ENCODE measurements around the gene TRIML2.
"Not testable (repeated sequence)": the region's sequence is repeated elsewhere in the genome, so short reads cannot be mapped to it uniquely, and the experiment has no call there.

TRIML2 gene

GRCh38 chr4:188078116-188078515 lies 31.3 kb downstream of the TRIML2 start:
- H3K4me1 Mint-ChIP-seq, result no peaks in the 10 kb centered on the region
- no peaks in the 10 kb centered on the region for H3K27me3 Mint-ChIP-seq
- H3K36me3 Mint-ChIP-seq (ENCODE audit: insufficient read depth), result no peaks in the 10 kb centered on the region
- H3K27ac Mint-ChIP-seq (ENCODE audit: low read depth), result no peak overlapping the region
- peaks cover 17% of the 10 kb centered on the region for H3K9me3 Mint-ChIP-seq
- no peak for DNase-seq (ENCODE audit: low spot score in 2 of 2)
- H3K4me3 Mint-ChIP-seq, result no peak overlapping the region
- ATAC-seq (replicated peaks; ENCODE audit: extremely low read depth, poor library complexity, severe bottlenecking), result no peak

GRCh38 chr4:188076169-188076568 lies 33.2 kb downstream of the TRIML2 start:
- no peak for ATAC-seq (replicated peaks; ENCODE audit: extremely low read depth, poor library complexity, severe bottlenecking)
- Mint-ChIP-seq H3K9me3 (peaks cover 6% of the 10 kb centered on the region), H3K36me3 (ENCODE audit: insufficient read depth) (no peaks in the 10 kb centered on the region), H3K27me3 (no peaks in the 10 kb centered on the region), H3K27ac (ENCODE audit: low read depth) (no peak overlapping the region), H3K4me3 (no peak overlapping the region), H3K4me1 (no peaks in the 10 kb centered on the region)
- DNase-seq (ENCODE audit: low spot score in 2 of 2), result no peak

- no peak overlapping the region for H3K4me3 Mint-ChIP-seq
- no peak for ATAC-seq (replicated peaks; ENCODE audit: extremely low read depth, poor library complexity, severe bottlenecking)
- peaks cover 15% of the 10 kb centered on the region for H3K9me3 Mint-ChIP-seq
- no peaks in the 10 kb centered on the region for H3K36me3 Mint-ChIP-seq (ENCODE audit: insufficient read depth)
- no peak overlapping the region for H3K27ac Mint-ChIP-seq (ENCODE audit: low read depth)
- DNase-seq (ENCODE audit: low spot score in 2 of 2), result no peak
- no peaks in the 10 kb centered on the region for H3K4me1 Mint-ChIP-seq
- no peaks in the 10 kb centered on the region for H3K27me3 Mint-ChIP-seq
Measured at GRCh38 chr4:188061083-188061482, 48.3 kb downstream of the TRIML2 start.

- Mint-ChIP-seq H3K9me3 (peaks cover 14% of the 10 kb centered on the region), H3K36me3 (ENCODE audit: insufficient read depth) (no peaks in the 10 kb centered on the region), H3K27ac (ENCODE audit: low read depth) (no peak overlapping the region), H3K27me3 (no peaks in the 10 kb centered on the region), H3K4me3 (no peak overlapping the region), H3K4me1 (no peaks in the 10 kb centered on the region)
- DNase-seq (ENCODE audit: low spot score in 2 of 2) (no peak), ATAC-seq (replicated peaks; ENCODE audit: extremely low read depth, poor library complexity, severe bottlenecking) (no peak)
Measured at GRCh38 chr4:188053302-188053701, 56.1 kb downstream of the TRIML2 start.

- Mint-ChIP-seq H3K36me3 (ENCODE audit: insufficient read depth) (no peaks in the 10 kb centered on the region), H3K4me1 (no peaks in the 10 kb centered on the region), H3K4me3 (no peak overlapping the region), H3K27ac (ENCODE audit: low read depth) (no peak overlapping the region), H3K9me3 (peaks cover 2% of the 10 kb centered on the region), H3K27me3 (no peaks in the 10 kb centered on the region)
- DNase-seq (ENCODE audit: low spot score in 2 of 2) (no peak), ATAC-seq (replicated peaks; ENCODE audit: extremely low read depth, poor library complexity, severe bottlenecking) (no peak)
Measured at GRCh38 chr4:188046657-188047056, 62.7 kb downstream of the TRIML2 start.

- not testable (repeated sequence) for H3K36me3 Mint-ChIP-seq (ENCODE audit: insufficient read depth); ATAC-seq (replicated peaks; ENCODE audit: extremely low read depth, poor library complexity, severe bottlenecking); H3K9me3 Mint-ChIP-seq; H3K27me3 Mint-ChIP-seq; DNase-seq (ENCODE audit: low spot score in 2 of 2); H3K4me3 Mint-ChIP-seq; H3K27ac Mint-ChIP-seq (ENCODE audit: low read depth); H3K4me1 Mint-ChIP-seq
Measured at GRCh38 chr4:188045461-188045860, 63.9 kb downstream of the TRIML2 start.

- H3K4me3 Mint-ChIP-seq, result no peak overlapping the region
- no peak overlapping the region for H3K27ac Mint-ChIP-seq (ENCODE audit: low read depth)
- H3K9me3 Mint-ChIP-seq, result peaks cover 4% of the 10 kb centered on the region
- DNase-seq (ENCODE audit: low spot score in 2 of 2) (no peak), ATAC-seq (replicated peaks; ENCODE audit: extremely low read depth, poor library complexity, severe bottlenecking) (no peak)
- no peaks in the 10 kb centered on the region for H3K27me3 Mint-ChIP-seq
- H3K4me1 Mint-ChIP-seq, result no peaks in the 10 kb centered on the region
- no peaks in the 10 kb centered on the region for H3K36me3 Mint-ChIP-seq (ENCODE audit: insufficient read depth)
Measured at GRCh38 chr4:188043154-188043553, 66.2 kb downstream of the TRIML2 start.

GRCh38 chr4:188042191-188042590 lies 67.2 kb downstream of the TRIML2 start:
- no peaks in the 10 kb centered on the region for H3K36me3 Mint-ChIP-seq (ENCODE audit: insufficient read depth)
- H3K9me3 Mint-ChIP-seq, result peaks cover 4% of the 10 kb centered on the region
- no peak overlapping the region for H3K27ac Mint-ChIP-seq (ENCODE audit: low read depth)

GRCh38 chr4:188041721-188042120 lies 67.7 kb downstream of the TRIML2 start:
- no peaks in the 10 kb centered on the region for H3K36me3 Mint-ChIP-seq (ENCODE audit: insufficient read depth)
- no peaks in the 10 kb centered on the region for H3K4me1 Mint-ChIP-seq
- no peak overlapping the region for H3K27ac Mint-ChIP-seq (ENCODE audit: low read depth)
- ATAC-seq (replicated peaks; ENCODE audit: extremely low read depth, poor library complexity, severe bottlenecking) (no peak), DNase-seq (ENCODE audit: low spot score in 2 of 2) (no peak)
- no peak overlapping the region for H3K4me3 Mint-ChIP-seq
- H3K9me3 Mint-ChIP-seq, result peaks cover 4% of the 10 kb centered on the region
- H3K27me3 Mint-ChIP-seq, result no peaks in the 10 kb centered on the region

More at GRCh38 chr4:188042191-188042590, 67.2 kb downstream of the TRIML2 start:
- no peaks in the 10 kb centered on the region for H3K27me3 Mint-ChIP-seq
- H3K4me1 Mint-ChIP-seq, result no peaks in the 10 kb centered on the region
- H3K4me3 Mint-ChIP-seq, result no peak overlapping the region
- ATAC-seq (replicated peaks; ENCODE audit: extremely low read depth, poor library complexity, severe bottlenecking) (no peak), DNase-seq (ENCODE audit: low spot score in 2 of 2) (no peak)
